Measurements from ENCODE around the gene DPF3. TPM values are rescaled to one million over a fixed set of nuclear protein-coding genes. Genes with fewer than 3 reads are reported as not detected.

The DPF3 gene
- total and polyA plus RNA-seq, 9 of the 15 experiments (the other 6 are each of a cell fraction or from before 2014, with no cell fraction given), result 0.21 to 4.9 (median 1.2) TPM

GRCh38 chr14:72776701-72777261 lies 117.1 kb downstream of the DPF3 start:
- Histone ChIP-seq H3K27me3 (ENCODE audit: control insufficient read depth in 2 of 2, insufficient read depth in 2 of 2, low read length in 2 of 2) (no peaks in the 10 kb centered on the region), H3K36me3 (ENCODE audit: control insufficient read depth, insufficient read depth, low read length) (no peaks in the 10 kb centered on the region), H3K4me3 (no peak overlapping the region), H3K4me1 (replicated peaks in 1 of 2; ENCODE audit: control insufficient read depth in 2 of 2, insufficient read depth in 2 of 2, low read length in 2 of 2) (peaks cover 0 to 10% of the 10 kb centered on the region in 2 experiments; a peak in 3 of 5 replicates), H3K9me3 (replicated peaks; ENCODE audit: control insufficient read depth, insufficient read depth, low read depth, low read length) (peaks cover 4% of the 10 kb centered on the region; the same call in 1 of the 2 replicates), H3K9me1 (ENCODE audit: control insufficient read depth, insufficient read depth, low read length) (no peaks in the 10 kb centered on the region), H3K27ac (ENCODE audit: extremely low read depth, low read depth, low read length) (no peak overlapping the region; the same call in 2 of the 3 replicates), H4K20me1 (replicated peaks; ENCODE audit: control insufficient read depth, insufficient read depth, low read length) (no peaks in the 10 kb centered on the region), H3K9ac (ENCODE audit: insufficient read depth in 1 of 2, low read depth in 2 of 2, low read length in 2 of 2) (no peak overlapping the region), H3K79me2 (ENCODE audit: control insufficient read depth, insufficient read depth, low read length) (no peaks in the 10 kb centered on the region), H3K4me2 (ENCODE audit: insufficient read depth, low read length) (no peak overlapping the region), H2AFZ (ENCODE audit: low read depth, low read length) (no peak overlapping the region)
- ATAC-seq (peak; percentile 26; the same call in 2 of the 3 replicates), FAIRE-seq (no peak), DNase-seq (ENCODE audit: extremely low read depth in 1 of 4, low spot score in 3 of 4) (peak in 2 of 4 experiments; percentile 21 to 42)
- ChIA-PET POLR2A (no interaction called here), CTCF (ENCODE audit: low intra/inter-chr PET ratio) (no interaction called here)
- BruUV-seq (replicated peaks), result no TSS peak
- in situ Hi-C loops (cut with MboI) (no loop called here), intact Hi-C loops (cut with micrococcal nuclease) (no loop called here)
- 16% methylated on average over 5 of the region's 8 CpGs for WGBS (ENCODE audit: insufficient coverage, low coverage, missing lambda C conversion rate)
- TF ChIP-seq ARNT (IDR thresholded peaks at IDR 0.05), result no peak
- TF ChIP-seq ZNF766 (CRISPR knock-in tag; conservative IDR thresholded peaks at IDR 0.05), result no peak
- TF ChIP-seq NCOR1 (IDR thresholded peaks at IDR 0.05), result peak; percentile 30; the same call in 1 of the 2 replicates
- 0 out of 2 replicates have a peak, but pooled peaks have one; percentile 34 for TF ChIP-seq CTBP1 (IDR thresholded peaks at IDR 0.05; ENCODE audit: borderline replicate concordance)
- no peak for TF ChIP-seq TEAD4 (IDR thresholded peaks at IDR 0.05; ENCODE audit: low read length)
- TF ChIP-seq TEAD4 (CRISPR knock-in tag; IDR thresholded peaks at IDR 0.05; ENCODE audit: borderline replicate concordance), result no peak
- peak; percentile 40; the same call in 1 of the 2 replicates for TF ChIP-seq ARID1B (IDR thresholded peaks at IDR 0.05)
- TF ChIP-seq RCOR1 (IDR thresholded peaks at IDR 0.05; ENCODE audit: borderline replicate concordance in 1 of 2, low read depth in 2 of 2, low read length in 2 of 2), result 0 out of 4 replicates have a peak, but pooled peaks of 1 of the 2 experiments have one; percentile 14
- 0 out of 2 replicates have a peak, but pooled peaks have one; percentile 20 for TF ChIP-seq DPF2 (IDR thresholded peaks at IDR 0.05)
- peak; percentile 53 for TF ChIP-seq CBFA2T3 (IDR thresholded peaks at IDR 0.05)
- TF ChIP-seq FOXA3 (CRISPR knock-in tag; conservative IDR thresholded peaks at IDR 0.05 in 1 of 2, IDR thresholded peaks at IDR 0.05 in 1 of 2), result peak; percentile 61 to 89; a peak in 3 of 4 replicates
- no peak for TF ChIP-seq ELF1 (tag; IDR thresholded peaks at IDR 0.05)
- TF ChIP-seq FOXJ2 (tag; IDR thresholded peaks at IDR 0.05), result peak; percentile 78
- no peak for TF ChIP-seq NR0B1 (IDR thresholded peaks at IDR 0.05; ENCODE audit: partially characterized antibody)
- TF ChIP-seq TCF3 (CRISPR knock-in tag; IDR thresholded peaks at IDR 0.05), result peak; percentile 37
- TF ChIP-seq VEZF1 (CRISPR knock-in tag; IDR thresholded peaks at IDR 0.05), result peak; percentile 54; the same call in 1 of the 2 replicates
- TF ChIP-seq NEUROD1 (IDR thresholded peaks at IDR 0.05; ENCODE audit: borderline replicate concordance, low read depth, low read length, partially characterized antibody), result peak; percentile 22
- TF ChIP-seq CAMTA2 (CRISPR knock-in tag; conservative IDR thresholded peaks at IDR 0.05), result no peak

Measured in K562 (cell line).